GM12872 (cell line): ENCODE results near the gene ZNF212.

Experiments
- TF ChIP-seq, protein P1 (sequence below): IDR thresholded peaks from 3 replicates; pipeline ENCODE4 v1.5.1; 2011; ENCODE audit warnings: low read depth, mild to moderate bottlenecking, low read length, moderate library complexity; ENCODE audit not compliant: insufficient read depth

ZNF212 gene

DNA sequence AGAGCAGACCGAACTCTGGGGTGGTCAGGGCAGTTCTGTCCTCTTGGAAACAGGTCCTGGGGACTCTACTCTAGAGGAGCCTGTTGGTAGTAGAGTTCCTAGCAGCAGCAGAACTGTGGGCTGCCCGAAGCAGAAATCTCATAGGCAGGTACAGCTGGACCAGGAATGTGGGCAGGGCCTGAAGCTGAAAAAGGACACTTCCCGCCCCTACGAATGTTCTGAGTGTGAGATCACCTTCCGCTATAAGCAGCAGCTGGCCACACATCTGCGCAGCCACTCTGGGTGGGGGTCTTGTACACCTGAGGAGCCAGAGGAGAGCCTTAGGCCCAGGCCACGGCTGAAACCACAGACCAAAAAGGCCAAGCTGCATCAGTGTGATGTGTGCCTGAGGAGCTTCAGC lies 14.2 kb downstream of the ZNF212 start:
- TF ChIP-seq, protein P1, sequence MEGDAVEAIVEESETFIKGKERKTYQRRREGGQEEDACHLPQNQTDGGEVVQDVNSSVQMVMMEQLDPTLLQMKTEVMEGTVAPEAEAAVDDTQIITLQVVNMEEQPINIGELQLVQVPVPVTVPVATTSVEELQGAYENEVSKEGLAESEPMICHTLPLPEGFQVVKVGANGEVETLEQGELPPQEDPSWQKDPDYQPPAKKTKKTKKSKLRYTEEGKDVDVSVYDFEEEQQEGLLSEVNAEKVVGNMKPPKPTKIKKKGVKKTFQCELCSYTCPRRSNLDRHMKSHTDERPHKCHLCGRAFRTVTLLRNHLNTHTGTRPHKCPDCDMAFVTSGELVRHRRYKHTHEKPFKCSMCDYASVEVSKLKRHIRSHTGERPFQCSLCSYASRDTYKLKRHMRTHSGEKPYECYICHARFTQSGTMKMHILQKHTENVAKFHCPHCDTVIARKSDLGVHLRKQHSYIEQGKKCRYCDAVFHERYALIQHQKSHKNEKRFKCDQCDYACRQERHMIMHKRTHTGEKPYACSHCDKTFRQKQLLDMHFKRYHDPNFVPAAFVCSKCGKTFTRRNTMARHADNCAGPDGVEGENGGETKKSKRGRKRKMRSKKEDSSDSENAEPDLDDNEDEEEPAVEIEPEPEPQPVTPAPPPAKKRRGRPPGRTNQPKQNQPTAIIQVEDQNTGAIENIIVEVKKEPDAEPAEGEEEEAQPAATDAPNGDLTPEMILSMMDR = no peak

DNA sequence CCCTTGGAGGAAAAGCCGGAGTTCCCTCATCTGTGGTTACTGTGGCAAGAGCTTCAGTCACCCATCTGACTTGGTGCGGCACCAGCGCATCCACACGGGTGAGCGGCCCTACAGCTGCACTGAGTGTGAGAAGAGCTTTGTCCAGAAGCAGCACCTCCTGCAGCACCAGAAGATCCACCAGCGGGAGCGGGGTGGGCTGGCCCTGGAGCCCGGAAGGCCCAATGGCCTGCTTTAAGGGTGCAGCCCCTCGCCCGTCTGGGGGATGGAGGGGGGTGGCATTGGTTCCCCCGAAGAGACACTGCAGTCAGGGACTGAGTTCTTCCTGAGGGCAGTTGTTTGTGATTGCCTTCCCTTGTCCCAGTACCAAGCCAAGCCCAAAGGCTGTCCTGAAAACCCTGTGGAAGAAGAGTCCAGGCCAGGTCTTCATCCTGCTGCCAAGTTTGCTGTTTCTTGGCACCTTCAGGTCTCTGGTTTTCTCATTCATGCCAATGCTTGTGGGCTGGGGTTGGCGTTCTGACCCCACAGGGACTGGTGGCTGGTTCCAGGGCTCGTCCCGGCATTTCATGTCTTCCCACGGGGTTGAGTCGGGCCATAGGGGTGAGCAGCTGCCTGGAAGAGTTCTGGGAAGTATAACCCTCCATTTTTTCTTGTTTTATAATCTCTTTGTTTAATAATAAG lies 14.9 kb downstream of the ZNF212 start:
- TF ChIP-seq, protein P1 = no peak

- TF ChIP-seq, protein P1 = no peak
Observed at GRCh38 chr7:149255174-149255573, 15.7 kb downstream of the ZNF212 start.

DNA sequence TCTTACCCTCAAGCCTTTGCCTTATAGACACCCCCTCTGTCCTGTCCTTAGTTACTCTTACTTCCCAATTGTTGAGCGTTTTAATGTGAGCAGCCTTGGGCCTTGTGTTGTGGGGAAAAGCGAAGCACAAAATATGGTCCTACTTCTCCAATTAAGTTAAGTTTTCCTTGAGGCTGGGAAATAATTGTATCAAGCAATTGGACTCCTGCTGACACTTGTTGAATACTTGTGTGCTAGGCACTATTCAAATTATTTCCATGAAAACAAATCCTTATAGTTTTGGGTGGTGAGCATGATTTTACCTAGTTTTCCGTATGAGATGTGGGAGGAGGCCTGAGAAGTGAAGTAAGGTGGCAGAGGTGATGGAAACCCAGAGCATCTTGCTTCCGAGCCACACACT lies 17.1 kb downstream of the ZNF212 start:
- TF ChIP-seq, protein P1 = no peak

DNA sequence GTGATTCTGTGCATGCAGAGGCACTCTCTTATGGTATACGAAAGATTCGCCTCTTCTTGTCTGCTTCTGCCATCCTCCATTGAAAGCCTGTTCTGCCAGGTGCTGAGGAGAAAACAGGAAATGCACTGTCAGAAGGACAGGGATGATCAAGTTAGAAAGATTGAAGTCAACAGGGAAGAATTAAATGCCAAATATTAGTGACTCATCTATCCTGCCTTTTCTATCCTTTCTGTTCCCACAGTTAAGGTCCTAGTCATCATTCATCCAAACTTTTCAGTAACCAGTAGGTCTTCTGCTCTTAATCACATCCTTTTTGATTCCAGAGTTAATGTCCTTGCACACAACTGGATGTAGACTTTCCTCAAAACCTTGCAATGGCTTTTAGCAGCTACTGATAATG lies 17.7 kb downstream of the ZNF212 start:
- TF ChIP-seq, protein P1 = no peak

DNA sequence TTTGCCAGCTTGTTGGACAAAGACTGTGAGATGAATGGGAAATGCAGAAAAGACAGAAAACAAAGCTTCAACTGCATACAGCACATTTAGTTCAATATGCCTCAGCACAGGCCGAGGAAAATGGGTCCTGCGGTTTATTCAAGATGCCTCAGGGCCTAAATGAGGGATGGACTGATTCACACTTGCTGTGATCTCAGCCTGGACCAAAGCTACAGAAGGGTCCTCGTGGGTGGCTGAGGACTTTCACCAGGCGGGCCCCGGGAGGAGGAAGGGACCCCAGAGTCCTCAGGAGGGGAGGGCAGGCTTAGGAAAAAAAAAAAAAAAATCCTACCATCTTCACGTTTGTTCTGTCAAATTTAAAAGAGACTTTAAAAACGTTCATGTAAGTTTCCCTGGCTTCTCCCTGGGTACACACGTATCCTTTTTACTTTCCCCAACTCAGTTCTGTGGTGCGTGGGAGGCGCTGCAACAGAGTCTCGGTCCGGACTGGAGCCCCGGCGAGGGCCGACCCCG lies 21.9 kb downstream of the ZNF212 start:
- TF ChIP-seq, protein P1 = no peak

DNA sequence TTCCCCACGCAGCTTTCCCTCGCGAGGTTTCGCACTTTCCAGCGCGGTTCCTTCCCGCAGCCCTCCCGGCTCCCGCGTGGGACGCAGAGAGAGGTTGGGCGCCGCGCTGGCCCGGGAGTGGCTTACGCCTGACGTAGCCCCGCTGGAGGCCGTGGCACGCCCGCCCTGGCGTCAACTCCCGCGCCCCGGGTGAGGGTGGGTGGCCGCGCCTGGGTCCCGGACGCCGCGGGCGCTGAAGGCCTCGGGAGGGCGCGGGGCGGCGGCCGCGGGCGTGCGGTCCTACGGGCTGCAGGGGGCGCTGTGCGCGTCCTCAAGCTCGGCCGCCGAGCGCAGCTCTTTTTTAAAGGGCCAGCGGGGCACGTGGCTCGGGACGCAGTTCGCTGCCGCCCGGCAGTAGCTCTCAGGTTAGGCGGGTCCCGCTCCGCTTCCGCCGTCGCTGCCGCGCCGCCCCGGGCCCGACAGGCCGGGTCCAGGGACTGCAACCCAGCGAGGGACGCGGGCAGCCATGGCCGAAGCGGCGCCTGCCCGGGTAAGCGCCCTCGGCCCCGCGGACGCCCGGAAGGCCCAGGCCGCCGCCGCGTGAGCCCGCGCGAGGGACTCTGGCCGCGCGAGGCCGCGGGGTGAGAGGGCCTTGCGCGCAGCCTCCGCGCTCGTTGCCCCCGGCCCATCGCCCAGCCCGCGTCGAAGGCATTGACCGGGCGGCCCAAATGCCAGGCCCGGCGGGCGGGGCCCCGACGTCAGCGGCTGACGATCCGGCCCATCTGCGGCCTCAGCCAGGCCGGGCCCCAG lies 22.6 kb downstream of the ZNF212 start, which contains the start of gene ZNF783:
ZNF783 (plus strand) TSS at position 368 of the 789 bp plus-strand sequence; CDS start at position 506, 138 bp downstream.
- TF ChIP-seq, protein P1 = peak; percentile 72
